ENCODE measurements around the gene NPFF.

DNA sequence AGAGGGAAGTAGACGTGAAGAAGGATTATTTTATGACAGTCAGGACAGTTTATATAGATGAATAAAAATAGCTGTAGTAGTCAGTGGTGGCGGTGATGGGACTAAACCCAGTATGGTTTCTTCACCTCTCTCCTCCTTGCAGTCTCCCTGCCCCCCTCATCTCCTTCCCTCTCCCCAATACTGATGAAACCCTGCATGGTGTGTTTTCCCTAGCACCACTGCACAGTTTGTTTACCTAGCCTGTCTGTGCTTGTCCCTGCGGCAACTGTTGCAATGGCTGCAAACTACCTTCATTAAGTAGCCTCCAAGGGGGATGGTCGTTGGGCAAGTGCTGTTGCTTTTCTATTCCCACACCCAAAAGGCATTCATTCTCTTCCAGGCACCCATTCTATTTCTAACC lies 40.6 kb downstream of the NPFF start:
- TF ChIP-seq CTCF (IDR thresholded peaks at IDR 0.05) (no peak), POLR2A (IDR thresholded peaks at IDR 0.05) (no peak), POLR2AphosphoS5 (IDR thresholded peaks at IDR 0.05; ENCODE audit: insufficient read depth in 1 of 2, low read depth in 1 of 2) (no peak)
